GM21723 (cell line): ENCODE measurements around the gene ADAMTS9.

Experiments
- ATAC-seq: cut with Tn5 transposase; IDR thresholded peaks from one replicate; pipeline ENCODE4 v1.9.1; 2021; ENCODE audit warnings: mild to moderate bottlenecking, moderate library complexity; ENCODE audit not compliant: unreplicated experiment

Gene ADAMTS9

GRCh38 chr3:64625381-64625780 lies 62.4 kb downstream of the ADAMTS9 start:
- no peak for ATAC-seq

- ATAC-seq = no peak
These were observed 64.7 kb downstream of the ADAMTS9 start for GRCh38 chr3:64623125-64623524.

GRCh38 chr3:64621726-64622395 lies 65.9 kb downstream of the ADAMTS9 start:
- ATAC-seq = no peak

- no peak for ATAC-seq
These were observed 66.5 kb downstream of the ADAMTS9 start for GRCh38 chr3:64621275-64621674.

GRCh38 chr3:64620020-64620419 lies 67.8 kb downstream of the ADAMTS9 start:
- no peak for ATAC-seq

- ATAC-seq = no peak
These were observed 68.6 kb downstream of the ADAMTS9 start for GRCh38 chr3:64619216-64619615.

GRCh38 chr3:64617610-64618009 lies 70.2 kb downstream of the ADAMTS9 start:
- no peak for ATAC-seq

GRCh38 chr3:64616953-64617352 lies 70.8 kb downstream of the ADAMTS9 start:
- no peak for ATAC-seq

- no peak for ATAC-seq
These were observed 74.8 kb downstream of the ADAMTS9 start for GRCh38 chr3:64612916-64613526.

- ATAC-seq = no peak
These were observed 75.5 kb downstream of the ADAMTS9 start for GRCh38 chr3:64612082-64612860.

GRCh38 chr3:64608741-64609140 lies 79.1 kb downstream of the ADAMTS9 start:
- ATAC-seq = no peak

GRCh38 chr3:64607032-64607551 lies 80.7 kb downstream of the ADAMTS9 start:
- no peak for ATAC-seq

GRCh38 chr3:64604313-64604712 lies 83.5 kb downstream of the ADAMTS9 start:
- no peak for ATAC-seq

GRCh38 chr3:64601824-64602223 lies 86.0 kb downstream of the ADAMTS9 start:
- ATAC-seq = no peak

GRCh38 chr3:64600246-64600950 lies 87.4 kb downstream of the ADAMTS9 start:
- no peak for ATAC-seq

- ATAC-seq = no peak
These were observed 88.1 kb downstream of the ADAMTS9 start for GRCh38 chr3:64599651-64600050.

GRCh38 chr3:64595253-64595694 lies 92.5 kb downstream of the ADAMTS9 start:
- no peak for ATAC-seq

- ATAC-seq = no peak
These were observed 93.7 kb downstream of the ADAMTS9 start for GRCh38 chr3:64594134-64594533.

GRCh38 chr3:64593350-64593749 lies 94.5 kb downstream of the ADAMTS9 start:
- no peak for ATAC-seq

GRCh38 chr3:64591615-64592014 lies 96.2 kb downstream of the ADAMTS9 start:
- no peak for ATAC-seq

- ATAC-seq = no peak
These were observed 99.4 kb downstream of the ADAMTS9 start for GRCh38 chr3:64588380-64588779.
